MV-4-11 (cell line): ENCODE results near the gene KNDC1.
"Not testable (repeated sequence)": the region's sequence is repeated elsewhere in the genome, so short reads cannot be mapped to it uniquely, and the experiment has no call there.

Experiments
- DNase-seq: peaks from one replicate; lab custom pipeline; 2025; lab: John Stamatoyannopoulos, UW

The KNDC1 gene

DNA sequence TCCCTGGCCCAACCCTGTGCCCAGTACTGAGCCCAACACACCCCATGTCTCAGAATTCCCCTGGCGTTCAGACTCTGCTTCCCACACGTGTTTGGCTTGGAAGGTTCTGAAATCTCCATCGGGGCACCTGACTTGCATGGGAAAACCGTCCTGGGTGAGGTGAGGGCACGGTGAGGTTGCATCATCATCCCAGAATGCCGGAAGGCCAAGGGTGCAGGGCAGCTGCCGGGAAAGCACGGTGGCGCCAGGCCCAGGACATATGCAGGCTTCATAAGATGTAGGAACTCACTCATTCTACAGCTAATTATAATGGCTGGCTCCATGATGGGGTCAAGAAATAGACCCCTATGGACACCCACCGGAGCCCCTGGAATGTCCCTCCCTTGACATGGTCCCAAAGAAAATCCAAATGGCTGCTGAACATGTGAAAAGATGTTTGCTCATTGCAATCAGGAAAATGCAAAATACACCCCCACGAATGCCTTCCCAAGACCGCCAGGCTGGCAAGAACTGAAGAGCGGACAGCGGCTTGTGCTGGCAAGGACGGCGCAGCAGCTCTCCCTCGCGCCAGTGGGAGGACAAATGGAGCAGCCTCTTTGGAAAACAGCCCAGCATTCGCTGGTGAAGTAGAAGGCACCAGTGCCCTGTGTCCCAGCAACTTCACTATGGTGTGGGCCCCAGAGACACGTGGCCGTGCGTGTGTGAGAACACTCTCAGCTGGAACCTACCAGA is 2.3 kb downstream of the KNDC1 start:
- DNase-seq, result no peak

DNA sequence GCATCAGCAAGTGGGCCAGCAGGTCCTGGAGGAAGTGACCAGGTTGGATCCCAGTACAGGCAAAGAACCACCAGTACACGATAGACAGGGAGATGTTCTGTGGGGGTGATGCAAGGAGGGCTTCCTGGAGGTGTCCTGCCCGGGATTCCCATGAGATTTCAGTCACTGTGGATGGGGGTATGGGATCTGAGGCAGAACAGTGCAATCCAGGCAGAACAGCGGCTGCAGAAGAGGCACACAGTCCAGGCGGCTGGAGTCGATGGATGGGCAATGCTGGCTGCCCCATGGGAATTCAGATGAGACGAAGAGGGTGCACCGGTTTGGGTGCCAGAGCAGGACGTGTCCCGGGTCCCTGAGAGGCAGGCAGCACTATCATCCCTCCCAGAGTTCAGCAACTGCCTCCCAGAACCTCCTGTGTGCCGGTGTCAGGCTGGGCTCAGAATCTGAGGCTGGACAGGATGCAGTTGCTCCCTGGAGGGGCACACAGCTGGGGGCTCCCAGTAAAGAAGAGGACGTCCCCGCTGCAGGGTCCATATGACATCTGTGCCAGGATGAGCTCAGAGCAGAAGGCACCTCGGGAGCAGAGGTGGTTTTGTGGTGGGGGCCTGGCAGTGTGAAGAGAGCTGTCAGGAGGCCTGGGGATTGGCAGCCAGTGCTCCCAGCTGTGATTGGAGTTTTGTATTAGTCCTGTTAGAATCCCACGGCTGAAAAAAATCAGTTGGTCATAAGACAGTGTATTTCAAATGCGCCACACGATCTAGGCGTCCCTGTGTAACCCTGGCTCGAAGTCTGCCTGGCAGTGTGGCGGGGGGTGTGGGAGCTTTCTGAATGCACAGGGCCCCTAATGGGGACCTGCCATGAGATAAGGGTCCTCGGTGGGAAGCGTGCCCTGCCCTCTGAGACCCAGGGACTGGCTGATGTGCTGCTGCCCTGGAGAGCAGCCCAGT is 3.2 kb downstream of the KNDC1 start:
- no peak for DNase-seq

DNA sequence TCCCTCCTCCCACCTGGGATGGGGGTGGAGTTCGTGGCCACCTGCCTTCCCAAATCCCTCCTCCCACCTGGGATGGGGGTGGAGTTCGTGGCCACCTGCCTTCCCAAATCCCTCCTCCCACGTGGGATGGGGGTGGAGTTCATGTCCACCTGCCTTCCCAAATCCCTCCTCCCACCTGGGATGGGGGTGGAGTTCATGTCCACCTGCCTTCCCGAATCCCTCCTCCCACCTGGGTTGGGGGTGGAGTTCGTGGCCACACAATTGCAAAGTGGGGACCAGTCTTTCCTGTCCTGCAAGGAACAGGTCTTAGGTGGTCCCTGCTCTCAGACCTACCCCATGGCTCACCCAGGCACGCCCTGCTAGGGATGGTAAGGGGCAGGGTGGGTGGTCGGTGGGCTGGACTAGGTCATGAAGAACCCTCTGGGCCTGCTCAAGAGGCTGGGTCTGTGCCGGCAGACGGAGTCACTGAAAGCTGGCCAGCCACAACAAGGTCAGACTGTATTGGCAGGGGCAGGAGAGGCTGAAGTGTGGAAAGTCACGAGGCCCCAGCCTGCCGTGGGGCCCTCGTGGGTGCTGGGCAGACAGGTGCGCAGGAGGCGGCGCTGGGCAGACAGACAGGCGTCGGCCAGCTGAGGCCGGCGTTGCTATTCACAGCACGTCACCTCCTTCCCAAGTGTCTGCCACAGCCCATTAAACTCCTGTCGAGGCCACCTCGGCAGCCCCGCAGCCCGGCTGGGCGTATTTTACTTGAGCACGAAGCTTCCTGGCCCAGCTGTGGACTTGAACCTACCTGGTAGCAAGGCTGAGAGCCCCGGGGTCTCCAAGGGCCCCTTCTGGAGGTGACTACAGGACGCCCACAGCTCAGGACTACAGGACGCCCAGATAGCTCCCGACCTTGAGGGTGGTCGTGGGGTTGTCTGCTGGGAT is 4.1 kb downstream of the KNDC1 start:
- DNase-seq, result no peak

- DNase-seq, result no peak
These were observed 5.0 kb downstream of the KNDC1 start for GRCh38 chr10:133164816-133165555.

DNA sequence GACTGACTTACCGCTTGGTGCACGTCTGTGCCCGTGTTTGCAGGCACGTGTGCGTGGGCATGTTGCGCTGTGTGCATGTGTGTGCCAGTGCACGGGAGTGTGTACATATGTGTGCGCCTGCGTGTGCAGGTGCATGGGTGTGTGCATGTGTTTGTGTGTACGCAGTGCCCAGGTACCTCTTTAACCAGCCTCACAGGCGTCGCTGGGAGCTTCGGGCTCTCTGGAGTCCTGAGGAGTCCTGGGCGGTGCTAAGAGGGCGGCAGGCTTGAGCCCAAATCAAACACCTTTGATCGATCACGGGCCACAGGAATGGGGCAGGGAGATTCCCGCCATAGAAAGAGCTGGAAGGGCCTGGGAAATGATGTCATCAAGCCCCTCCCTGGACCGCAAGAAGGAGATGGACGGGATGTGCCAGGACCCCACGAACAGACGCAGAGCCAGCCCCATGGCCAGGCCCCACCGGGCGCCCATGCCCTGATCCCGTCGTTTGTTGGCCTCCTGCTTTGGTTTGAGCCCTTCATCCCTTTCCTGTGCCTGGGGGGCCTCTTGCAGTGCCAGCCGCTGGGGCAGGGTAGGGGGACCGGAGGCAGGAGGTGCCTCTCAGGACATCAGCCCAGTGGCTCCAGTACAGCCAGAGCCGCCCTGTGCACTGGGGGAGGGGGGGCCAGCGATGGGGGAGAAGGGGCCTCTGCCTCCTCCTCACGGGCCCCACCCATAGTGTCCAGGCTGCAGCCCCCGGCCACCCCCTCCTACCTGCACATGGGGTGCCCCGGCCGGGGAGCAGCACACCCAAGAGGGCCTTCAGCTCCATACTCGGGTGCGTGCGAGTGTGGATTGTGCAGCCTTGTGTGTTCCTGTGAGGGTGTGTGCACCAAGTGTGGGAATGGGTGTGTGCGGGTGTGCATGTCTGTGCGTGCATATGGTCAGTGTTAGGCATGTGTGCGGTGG is 5.8 kb downstream of the KNDC1 start:
- no peak for DNase-seq

GRCh38 chr10:133166504-133166827 is 6.4 kb downstream of the KNDC1 start:
- no peak for DNase-seq

- no peak for DNase-seq
These were observed 7.0 kb downstream of the KNDC1 start for GRCh38 chr10:133166828-133167692.

DNA sequence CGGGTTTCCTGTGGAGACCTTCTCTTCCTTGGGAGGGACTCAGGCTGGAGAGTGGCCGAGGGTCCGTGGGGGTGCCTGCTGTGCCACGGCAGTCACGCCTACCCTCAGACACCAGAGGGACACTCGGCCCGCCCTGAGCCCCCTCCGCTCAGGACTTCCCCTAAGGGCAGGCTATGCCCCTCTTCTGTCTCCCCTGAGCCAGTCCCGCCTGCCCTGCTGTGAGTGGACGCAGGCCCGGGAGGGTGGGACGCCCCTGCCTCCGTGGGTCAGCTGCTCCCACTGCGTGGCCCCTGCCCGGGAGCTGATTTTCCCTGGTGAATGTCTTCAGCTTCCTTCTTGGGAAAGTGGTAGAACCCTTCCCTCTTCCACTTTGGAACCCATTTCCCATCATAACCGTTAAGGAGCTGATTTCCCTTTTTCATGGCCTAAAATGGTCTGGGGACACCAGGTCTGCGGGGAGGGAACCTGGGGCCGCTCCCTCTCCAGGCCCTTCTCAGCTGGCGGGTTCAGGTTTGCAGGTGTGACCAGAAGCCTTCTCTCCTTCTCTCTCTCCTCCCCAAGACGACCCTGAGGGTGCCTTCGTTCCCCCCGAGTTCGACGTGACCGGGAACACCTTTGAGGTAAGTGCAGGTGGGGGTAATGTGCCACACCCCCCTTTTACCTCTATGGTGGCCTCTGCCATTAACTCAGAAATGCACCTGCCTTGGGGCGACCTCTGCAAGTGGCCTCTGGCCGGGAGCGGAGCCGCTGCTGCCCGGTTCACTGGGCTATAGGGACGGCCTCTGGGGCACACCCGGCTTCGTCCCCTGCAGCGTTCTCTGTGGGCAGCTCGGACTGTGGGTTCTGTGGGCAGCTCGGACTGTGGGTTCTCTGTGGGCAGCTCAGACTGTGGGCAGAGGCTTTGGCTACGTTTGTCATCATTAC is 7.9 kb downstream of the KNDC1 start:
- DNase-seq, result no peak

DNA sequence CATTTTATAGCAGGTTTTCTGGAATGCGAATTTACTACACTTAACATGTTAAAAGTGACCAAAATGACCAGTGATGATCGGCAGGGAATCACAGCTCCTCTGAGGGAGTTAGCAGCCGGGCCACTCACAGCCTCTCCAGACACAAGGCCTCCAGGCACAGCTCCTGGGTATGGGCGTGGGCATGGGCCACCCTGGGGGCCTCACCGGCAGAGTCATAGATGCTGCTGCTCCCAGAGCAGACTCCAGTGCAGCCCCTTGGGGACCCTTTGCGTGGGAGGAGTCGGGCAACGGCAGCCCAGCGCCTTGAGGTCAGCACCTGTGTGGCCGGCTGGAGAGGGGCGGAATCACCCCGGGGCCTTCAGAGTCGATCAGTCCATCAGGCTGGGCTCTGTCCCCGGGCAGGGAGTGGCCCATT is 8.6 kb downstream of the KNDC1 start:
- no peak for DNase-seq

DNA sequence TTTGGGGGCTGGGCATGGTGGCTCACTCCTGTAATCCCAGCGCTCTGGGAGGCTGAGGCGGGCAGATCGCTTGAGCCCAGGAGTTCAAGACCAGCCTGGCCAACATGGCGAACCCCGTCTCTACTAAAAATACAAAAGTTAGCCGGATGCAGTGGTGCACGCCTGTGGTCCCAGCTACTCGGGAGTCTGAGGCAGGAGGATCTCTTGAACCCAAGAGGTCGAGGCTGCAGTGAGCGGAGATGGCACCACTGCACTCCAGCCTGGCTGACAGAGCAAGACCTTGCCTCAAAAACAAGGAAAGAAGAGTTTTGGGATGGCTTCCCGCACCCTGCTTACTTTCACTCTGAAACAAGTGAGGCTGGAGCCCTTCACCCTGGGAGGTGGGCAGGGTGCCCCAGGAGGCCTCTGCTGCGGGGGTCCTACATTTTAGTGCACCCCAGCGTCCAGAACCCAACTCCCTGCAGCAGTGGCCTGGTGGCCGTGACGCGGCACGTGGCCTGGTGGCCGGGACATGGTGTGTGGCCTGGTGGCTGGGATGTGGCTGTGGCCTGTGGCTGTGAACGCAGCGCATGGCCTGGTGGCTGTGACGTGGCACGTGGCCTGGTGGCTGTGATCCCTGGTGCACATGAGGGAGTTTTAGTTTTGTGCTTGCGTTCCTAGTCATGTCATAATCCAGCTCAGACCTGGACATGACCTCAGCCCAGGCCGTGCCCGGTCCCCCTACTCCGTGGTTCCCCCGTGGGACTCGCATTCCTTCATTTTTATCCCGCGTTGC is 9.3 kb downstream of the KNDC1 start:
- DNase-seq, result no peak

DNA sequence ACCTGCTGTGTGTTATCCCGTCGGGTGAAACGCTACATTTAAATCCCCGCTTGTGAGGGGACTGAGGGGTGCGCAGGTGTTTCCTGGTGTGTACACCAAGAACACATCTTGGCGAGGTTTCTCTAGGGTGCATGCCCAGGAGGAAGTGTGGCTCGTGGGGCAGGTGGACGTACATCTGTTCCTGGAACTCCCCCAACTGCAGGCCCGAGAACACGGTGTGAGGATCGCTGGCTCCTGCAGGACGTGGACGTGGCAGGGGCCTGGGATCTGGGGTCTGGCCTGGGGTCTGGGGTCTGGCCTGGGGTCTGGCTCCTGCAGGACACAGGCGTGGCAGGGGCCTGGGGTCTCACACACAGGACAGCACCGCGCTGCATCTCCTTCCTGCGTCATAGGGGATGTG is 10.1 kb downstream of the KNDC1 start:
- no peak for DNase-seq

DNA sequence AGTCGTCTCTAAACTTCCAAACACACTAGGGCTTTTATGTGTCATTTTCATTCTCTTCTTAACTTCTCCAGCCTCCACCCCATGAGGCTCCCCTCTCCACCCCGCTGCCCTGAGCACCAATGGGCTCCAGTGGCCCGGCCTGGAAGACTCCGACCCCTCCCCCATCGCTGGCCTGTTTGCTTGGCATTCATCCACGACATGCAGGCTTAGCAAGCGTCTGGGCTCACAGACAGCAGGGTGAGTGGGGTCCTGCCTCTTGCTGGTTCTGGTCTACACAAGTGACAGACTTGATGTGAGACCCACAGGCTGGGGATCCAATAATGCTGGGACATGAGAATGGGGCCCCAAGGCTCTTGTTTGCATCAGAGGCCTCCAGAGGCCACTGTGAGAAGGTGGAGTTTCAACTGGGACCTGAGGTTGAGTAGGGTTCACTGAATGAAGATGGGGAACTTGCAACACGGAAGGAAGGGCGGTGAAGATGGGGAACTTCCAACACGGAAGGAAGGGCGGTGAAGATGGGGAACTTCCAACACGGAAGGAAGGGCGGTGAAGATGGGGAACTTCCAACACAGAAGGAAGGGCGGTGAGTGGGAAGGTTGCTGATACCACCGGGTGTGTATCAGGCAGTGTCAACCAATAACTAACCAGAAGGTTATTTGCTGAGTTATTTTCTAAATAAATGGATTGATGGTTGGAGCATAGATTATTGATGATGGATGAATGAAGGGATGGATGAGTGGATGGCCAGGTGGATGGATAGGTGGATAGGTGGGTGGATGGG is 14.0 kb downstream of the KNDC1 start:
- DNase-seq, result no peak

DNA sequence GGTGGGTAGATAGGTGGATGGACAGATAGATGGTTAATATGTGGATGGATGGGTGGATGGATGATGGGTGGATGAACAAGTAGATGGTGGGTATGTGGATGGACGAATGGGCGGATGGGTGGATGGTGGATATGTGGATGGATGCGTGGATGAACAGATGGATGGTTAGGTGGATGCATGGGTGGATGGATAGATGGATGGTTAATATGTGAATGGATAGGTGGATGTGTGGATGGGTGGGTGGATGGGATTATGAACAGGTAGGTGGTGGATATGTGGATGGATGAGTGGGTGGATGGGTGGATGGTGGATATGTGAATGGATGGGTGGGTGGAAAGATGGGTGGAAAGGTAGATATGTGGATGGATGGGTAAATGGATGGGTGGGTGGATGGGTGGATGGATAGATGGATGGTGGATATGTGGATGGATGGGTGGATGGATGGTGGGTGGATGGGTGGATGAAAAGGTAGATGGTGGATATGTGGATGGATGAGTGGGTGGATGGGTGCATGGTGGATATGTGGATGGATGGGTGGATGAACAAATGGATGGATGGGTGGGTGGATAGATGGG is 14.8 kb downstream of the KNDC1 start:
- no peak for DNase-seq

GRCh38 chr10:133175624-133176023 is 15.6 kb downstream of the KNDC1 start:
- not testable (repeated sequence) for DNase-seq

DNA sequence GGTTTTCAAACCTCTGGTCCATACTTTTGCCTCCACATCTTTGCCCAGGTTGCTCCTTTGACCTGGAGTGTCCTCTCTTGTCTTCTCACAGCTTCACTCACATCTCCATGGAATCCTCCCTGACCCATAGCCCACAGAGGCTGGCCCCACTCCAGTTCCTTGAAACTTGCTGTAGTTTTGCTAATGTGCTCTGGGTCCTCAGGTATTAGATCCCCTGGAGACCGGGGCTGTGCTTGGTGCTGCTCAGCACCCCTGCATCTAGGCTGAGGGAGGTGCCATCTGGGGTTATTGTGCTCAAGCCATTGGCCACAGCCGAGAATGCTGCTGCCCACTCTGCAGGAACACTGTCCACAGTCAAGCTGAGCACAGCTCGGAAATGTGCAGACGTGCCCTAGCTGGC is 16.5 kb downstream of the KNDC1 start:
- DNase-seq, result no peak

GRCh38 chr10:133177380-133178157 is 17.6 kb downstream of the KNDC1 start:
- DNase-seq, result no peak
